SK-N-SH treated with all-trans-retinoic acid at 6 μM for 48 hours (cell line): ENCODE measurements around the gene CD55.

ENCODE experiments used
- ATAC-seq: fragments of 200-7000 bp; cut with Tn5 transposase; 3 replicates; pipeline ENCODE4 v1.9.1; 2020; ENCODE audit warnings: mild to moderate bottlenecking, moderate library complexity
- ARNTL ChIP-seq: fragments of 450-650 bp; formaldehyde crosslinking; IDR thresholded peaks from 2 replicates; pipeline ENCODE4 v1.5.0; 2020; ENCODE audit warnings: low read depth, mild to moderate bottlenecking, moderate library complexity, borderline replicate concordance
- CSDC2 ChIP-seq: fragments of 250-450 bp; sonication (Bioruptor Pico); IDR thresholded peaks from 2 replicates; pipeline ENCODE4 v1.5.0; 2020; ENCODE audit warnings: mild to moderate bottlenecking, moderate library complexity
- ESRRG ChIP-seq: fragments of 250-450 bp; sonication (Bioruptor Pico); IDR thresholded peaks from 2 replicates; pipeline ENCODE4 v1.6.1; 2021; ENCODE audit warnings: mild to moderate bottlenecking
- GLIS3 ChIP-seq: fragments of 250-450 bp; sonication (Bioruptor Pico); IDR thresholded peaks from 2 replicates; pipeline ENCODE4 v1.5.0; 2020; ENCODE audit warnings: mild to moderate bottlenecking, moderate library complexity
- ISL1 ChIP-seq: fragments of 250-450 bp; sonication (Bioruptor Pico); IDR thresholded peaks from 2 replicates; pipeline ENCODE4 v2.1.2; 2022; ENCODE audit warnings: mild to moderate bottlenecking, moderate library complexity
- OSR1 ChIP-seq: fragments of 250-450 bp; sonication (Bioruptor Pico); IDR thresholded peaks from 2 replicates; pipeline ENCODE4 v1.8.0; 2022; ENCODE audit warnings: moderate library complexity, mild to moderate bottlenecking, inconsistent platforms
- PPARA ChIP-seq: fragments of 250-450 bp; sonication (Bioruptor Pico); IDR thresholded peaks from 2 replicates; pipeline ENCODE4 v1.5.0; 2020; ENCODE audit warnings: mild to moderate bottlenecking, borderline replicate concordance
- RARB ChIP-seq: fragments of 250-450 bp; sonication (Bioruptor Pico); IDR thresholded peaks from 2 replicates; pipeline ENCODE4 v1.8.0; 2021; ENCODE audit warnings: mild to moderate bottlenecking, moderate library complexity
- SNAI2 ChIP-seq: fragments of 250-450 bp; sonication (Bioruptor Pico); IDR thresholded peaks from 2 replicates; pipeline ENCODE4 v1.5.0; 2020; ENCODE audit warnings: mild to moderate bottlenecking, moderate library complexity
- TOX ChIP-seq: fragments of 250-450 bp; sonication (Bioruptor Pico); IDR thresholded peaks from 2 replicates; pipeline ENCODE4 v1.8.0; 2021; ENCODE audit warnings: mild to moderate bottlenecking, moderate library complexity, borderline replicate concordance
- ZC3H10 ChIP-seq: fragments of 250-450 bp; sonication (Bioruptor Pico); IDR thresholded peaks from 2 replicates; pipeline ENCODE4 v1.5.1; 2021; ENCODE audit warnings: mild to moderate bottlenecking, moderate library complexity
- ZFP3 ChIP-seq: fragments of 250-450 bp; sonication (Bioruptor Pico); IDR thresholded peaks from 2 replicates; pipeline ENCODE4 v1.5.0; 2020; ENCODE audit warnings: mild to moderate bottlenecking, moderate library complexity
- ZFP30 ChIP-seq: fragments of 450-650 bp; formaldehyde crosslinking; IDR thresholded peaks from 2 replicates; pipeline ENCODE4 v1.5.0; 2022; ENCODE audit warnings: mild to moderate bottlenecking, moderate library complexity
- ZNF565 ChIP-seq: fragments of 450-650 bp; formaldehyde crosslinking; conservative IDR thresholded peaks from 2 replicates; pipeline ENCODE4 v1.5.0; 2020; ENCODE audit warnings: low read depth, mild to moderate bottlenecking, moderate library complexity
- ZNF8 ChIP-seq: fragments of 450-650 bp; formaldehyde crosslinking; IDR thresholded peaks from 2 replicates; pipeline ENCODE4 v1.5.0; 2020; ENCODE audit warnings: mild to moderate bottlenecking, moderate library complexity
- TF ChIP-seq, protein P1 (sequence below): fragments of 250-450 bp; sonication (Bioruptor Pico); IDR thresholded peaks from 2 replicates; pipeline ENCODE4 v1.8.0; 2020; ENCODE audit warnings: mild to moderate bottlenecking, moderate library complexity, borderline replicate concordance
- TF ChIP-seq, protein P2 (sequence below): fragments of 250-450 bp; sonication (Bioruptor Pico); IDR thresholded peaks from 2 replicates; pipeline ENCODE4 v1.8.0; 2021; ENCODE audit warnings: low read depth, mild to moderate bottlenecking, moderate library complexity, borderline replicate concordance
- TF ChIP-seq, protein P3 (sequence below): fragments of 250-450 bp; sonication (Bioruptor Pico); IDR thresholded peaks from 2 replicates; pipeline ENCODE4 v1.5.1; 2020; ENCODE audit warnings: low read depth, mild to moderate bottlenecking, moderate library complexity
- TF ChIP-seq, protein P4 (sequence below): fragments of 250-450 bp; sonication (Bioruptor Pico); IDR thresholded peaks from 2 replicates; pipeline ENCODE4 v1.5.0; 2020; ENCODE audit warnings: mild to moderate bottlenecking, moderate library complexity
- TF ChIP-seq, protein P5 (sequence below): fragments of 250-450 bp; sonication (Bioruptor Pico); IDR thresholded peaks from 2 replicates; pipeline ENCODE4 v1.5.1; 2021; ENCODE audit warnings: mild to moderate bottlenecking, moderate library complexity

Gene CD55

DNA sequence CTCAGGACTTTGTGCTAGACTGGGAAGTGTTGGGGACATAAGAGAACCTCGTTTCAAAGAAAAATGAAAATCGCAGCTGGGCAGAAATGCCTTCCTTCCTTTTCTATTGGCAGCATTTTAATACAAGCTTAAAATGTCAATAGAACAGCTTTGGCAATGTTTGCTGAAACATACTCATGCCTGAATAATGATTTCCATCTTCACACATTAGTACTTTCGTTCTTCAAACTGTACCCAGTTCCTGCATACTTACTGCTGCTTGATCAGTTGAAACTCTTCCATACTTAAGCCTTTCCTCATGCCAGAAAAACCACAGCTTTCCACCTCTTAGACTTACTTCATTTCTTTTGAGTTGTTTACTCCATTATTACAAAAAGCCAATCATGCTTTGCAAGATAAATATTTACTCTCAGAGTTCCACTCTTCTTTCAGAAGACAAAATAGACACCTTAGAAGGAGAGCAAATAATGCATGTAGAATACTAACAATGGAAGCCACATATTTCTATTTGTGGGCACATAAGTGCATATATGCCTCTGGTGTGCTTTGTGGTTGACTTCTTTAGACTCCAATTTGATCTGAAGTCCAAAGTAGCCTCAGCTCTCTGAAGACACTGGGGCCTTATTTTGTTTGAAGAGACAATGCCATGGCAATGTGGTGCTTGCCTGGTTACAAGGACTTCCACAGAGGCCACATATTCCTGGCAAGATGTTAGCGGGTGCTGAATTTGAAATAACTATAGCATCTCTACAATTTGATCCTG lies 22.7 kb upstream of the CD55 start:
- ATAC-seq: no peak
- TF ChIP-seq ZFP30 (CRISPR knock-in tag): no peak
- TF ChIP-seq ISL1: no peak
- no peak for TF ChIP-seq OSR1 (CRISPR knock-in tag)
- TF ChIP-seq, protein P1, sequence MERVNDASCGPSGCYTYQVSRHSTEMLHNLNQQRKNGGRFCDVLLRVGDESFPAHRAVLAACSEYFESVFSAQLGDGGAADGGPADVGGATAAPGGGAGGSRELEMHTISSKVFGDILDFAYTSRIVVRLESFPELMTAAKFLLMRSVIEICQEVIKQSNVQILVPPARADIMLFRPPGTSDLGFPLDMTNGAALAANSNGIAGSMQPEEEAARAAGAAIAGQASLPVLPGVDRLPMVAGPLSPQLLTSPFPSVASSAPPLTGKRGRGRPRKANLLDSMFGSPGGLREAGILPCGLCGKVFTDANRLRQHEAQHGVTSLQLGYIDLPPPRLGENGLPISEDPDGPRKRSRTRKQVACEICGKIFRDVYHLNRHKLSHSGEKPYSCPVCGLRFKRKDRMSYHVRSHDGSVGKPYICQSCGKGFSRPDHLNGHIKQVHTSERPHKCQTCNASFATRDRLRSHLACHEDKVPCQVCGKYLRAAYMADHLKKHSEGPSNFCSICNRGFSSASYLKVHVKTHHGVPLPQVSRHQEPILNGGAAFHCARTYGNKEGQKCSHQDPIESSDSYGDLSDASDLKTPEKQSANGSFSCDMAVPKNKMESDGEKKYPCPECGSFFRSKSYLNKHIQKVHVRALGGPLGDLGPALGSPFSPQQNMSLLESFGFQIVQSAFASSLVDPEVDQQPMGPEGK (CRISPR knock-in tag): no peak
- TF ChIP-seq ZNF565 (CRISPR knock-in tag): no peak
- TF ChIP-seq, protein P2, sequence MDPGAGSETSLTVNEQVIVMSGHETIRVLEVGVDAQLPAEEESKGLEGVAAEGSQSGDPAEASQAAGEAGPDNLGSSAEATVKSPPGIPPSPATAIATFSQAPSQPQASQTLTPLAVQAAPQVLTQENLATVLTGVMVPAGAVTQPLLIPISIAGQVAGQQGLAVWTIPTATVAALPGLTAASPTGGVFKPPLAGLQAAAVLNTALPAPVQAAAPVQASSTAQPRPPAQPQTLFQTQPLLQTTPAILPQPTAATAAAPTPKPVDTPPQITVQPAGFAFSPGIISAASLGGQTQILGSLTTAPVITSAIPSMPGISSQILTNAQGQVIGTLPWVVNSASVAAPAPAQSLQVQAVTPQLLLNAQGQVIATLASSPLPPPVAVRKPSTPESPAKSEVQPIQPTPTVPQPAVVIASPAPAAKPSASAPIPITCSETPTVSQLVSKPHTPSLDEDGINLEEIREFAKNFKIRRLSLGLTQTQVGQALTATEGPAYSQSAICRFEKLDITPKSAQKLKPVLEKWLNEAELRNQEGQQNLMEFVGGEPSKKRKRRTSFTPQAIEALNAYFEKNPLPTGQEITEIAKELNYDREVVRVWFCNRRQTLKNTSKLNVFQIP: no peak
- no peak for TF ChIP-seq GLIS3 (CRISPR knock-in tag)
- no peak for TF ChIP-seq RARB (CRISPR knock-in tag)
- TF ChIP-seq ZC3H10 (CRISPR knock-in tag): no peak
- TF ChIP-seq ESRRG (CRISPR knock-in tag): no peak
- TF ChIP-seq PPARA (CRISPR knock-in tag): no peak
- no peak for TF ChIP-seq ZFP3 (CRISPR knock-in tag)
- TF ChIP-seq SNAI2 (CRISPR knock-in tag): no peak
- no peak for TF ChIP-seq CSDC2 (CRISPR knock-in tag)
- no peak for TF ChIP-seq ARNTL (CRISPR knock-in tag)
- TF ChIP-seq, protein P3, sequence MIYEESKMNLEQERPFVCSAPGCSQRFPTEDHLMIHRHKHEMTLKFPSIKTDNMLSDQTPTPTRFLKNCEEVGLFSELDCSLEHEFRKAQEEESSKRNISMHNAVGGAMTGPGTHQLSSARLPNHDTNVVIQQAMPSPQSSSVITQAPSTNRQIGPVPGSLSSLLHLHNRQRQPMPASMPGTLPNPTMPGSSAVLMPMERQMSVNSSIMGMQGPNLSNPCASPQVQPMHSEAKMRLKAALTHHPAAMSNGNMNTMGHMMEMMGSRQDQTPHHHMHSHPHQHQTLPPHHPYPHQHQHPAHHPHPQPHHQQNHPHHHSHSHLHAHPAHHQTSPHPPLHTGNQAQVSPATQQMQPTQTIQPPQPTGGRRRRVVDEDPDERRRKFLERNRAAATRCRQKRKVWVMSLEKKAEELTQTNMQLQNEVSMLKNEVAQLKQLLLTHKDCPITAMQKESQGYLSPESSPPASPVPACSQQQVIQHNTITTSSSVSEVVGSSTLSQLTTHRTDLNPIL (CRISPR knock-in tag): no peak
- TF ChIP-seq, protein P4, sequence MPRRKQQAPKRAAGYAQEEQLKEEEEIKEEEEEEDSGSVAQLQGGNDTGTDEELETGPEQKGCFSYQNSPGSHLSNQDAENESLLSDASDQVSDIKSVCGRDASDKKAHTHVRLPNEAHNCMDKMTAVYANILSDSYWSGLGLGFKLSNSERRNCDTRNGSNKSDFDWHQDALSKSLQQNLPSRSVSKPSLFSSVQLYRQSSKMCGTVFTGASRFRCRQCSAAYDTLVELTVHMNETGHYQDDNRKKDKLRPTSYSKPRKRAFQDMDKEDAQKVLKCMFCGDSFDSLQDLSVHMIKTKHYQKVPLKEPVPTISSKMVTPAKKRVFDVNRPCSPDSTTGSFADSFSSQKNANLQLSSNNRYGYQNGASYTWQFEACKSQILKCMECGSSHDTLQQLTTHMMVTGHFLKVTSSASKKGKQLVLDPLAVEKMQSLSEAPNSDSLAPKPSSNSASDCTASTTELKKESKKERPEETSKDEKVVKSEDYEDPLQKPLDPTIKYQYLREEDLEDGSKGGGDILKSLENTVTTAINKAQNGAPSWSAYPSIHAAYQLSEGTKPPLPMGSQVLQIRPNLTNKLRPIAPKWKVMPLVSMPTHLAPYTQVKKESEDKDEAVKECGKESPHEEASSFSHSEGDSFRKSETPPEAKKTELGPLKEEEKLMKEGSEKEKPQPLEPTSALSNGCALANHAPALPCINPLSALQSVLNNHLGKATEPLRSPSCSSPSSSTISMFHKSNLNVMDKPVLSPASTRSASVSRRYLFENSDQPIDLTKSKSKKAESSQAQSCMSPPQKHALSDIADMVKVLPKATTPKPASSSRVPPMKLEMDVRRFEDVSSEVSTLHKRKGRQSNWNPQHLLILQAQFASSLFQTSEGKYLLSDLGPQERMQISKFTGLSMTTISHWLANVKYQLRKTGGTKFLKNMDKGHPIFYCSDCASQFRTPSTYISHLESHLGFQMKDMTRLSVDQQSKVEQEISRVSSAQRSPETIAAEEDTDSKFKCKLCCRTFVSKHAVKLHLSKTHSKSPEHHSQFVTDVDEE (CRISPR knock-in tag): no peak
- no peak for TF ChIP-seq ZNF8 (CRISPR knock-in tag)
- no peak for TF ChIP-seq TOX
- TF ChIP-seq, protein P5, sequence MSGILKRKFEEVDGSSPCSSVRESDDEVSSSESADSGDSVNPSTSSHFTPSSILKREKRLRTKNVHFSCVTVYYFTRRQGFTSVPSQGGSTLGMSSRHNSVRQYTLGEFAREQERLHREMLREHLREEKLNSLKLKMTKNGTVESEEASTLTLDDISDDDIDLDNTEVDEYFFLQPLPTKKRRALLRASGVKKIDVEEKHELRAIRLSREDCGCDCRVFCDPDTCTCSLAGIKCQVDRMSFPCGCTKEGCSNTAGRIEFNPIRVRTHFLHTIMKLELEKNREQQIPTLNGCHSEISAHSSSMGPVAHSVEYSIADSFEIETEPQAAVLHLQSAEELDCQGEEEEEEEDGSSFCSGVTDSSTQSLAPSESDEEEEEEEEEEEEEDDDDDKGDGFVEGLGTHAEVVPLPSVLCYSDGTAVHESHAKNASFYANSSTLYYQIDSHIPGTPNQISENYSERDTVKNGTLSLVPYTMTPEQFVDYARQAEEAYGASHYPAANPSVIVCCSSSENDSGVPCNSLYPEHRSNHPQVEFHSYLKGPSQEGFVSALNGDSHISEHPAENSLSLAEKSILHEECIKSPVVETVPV (CRISPR knock-in tag): no peak

DNA sequence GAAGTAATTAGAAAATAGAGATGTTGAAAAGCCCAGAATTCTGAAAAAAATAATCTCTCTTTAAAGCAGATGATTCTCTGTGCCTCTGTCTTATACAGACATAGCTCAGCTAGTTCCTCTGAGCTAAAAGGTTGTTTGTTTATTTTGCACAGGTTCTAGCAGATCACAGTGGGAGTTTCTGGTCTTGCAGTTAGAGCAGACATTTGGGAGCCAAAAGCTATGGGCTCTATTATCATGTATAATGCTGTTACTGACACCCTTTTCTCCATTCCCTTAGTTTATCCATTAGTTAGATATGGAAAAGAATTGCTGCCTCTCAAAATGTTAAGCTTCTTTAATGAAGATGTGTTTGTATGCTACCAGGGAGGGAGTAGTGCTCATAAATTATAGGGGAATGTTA lies 20.5 kb upstream of the CD55 start:
- TF ChIP-seq ZNF8 (CRISPR knock-in tag) (no peak), PPARA (CRISPR knock-in tag) (no peak), ZFP30 (CRISPR knock-in tag) (no peak), ESRRG (CRISPR knock-in tag) (no peak)
- TF ChIP-seq, protein P3 (CRISPR knock-in tag): no peak
- ATAC-seq: no peak
